HCT116 (cell line): ENCODE measurements around the gene PPM1H. TPM values are rescaled to one million over a fixed set of nuclear protein-coding genes. Genes with fewer than 3 reads are reported as not detected.

Experiments used
- ATAC-seq: fragments of 200-7000 bp; cut with Tn5 transposase; 2 replicates; pipeline ENCODE4 v1.9.1; 2020; ENCODE audit warnings: mild to moderate bottlenecking, moderate library complexity
- BruUV-seq: library from RNA; stranded (reverse); fragments of 400-500 nt; replicated peaks from 2 replicates; lab custom pipeline; 2021; lab: Mats Ljungman, UMichigan
- CTCF ChIA-PET: fragments of 300-600 bp; sonication (Branson Sonifier 250); formaldehyde crosslinking; loops from one replicate; lab custom pipeline; 2021; ENCODE audit warnings: antibody characterized with exemption; lab: Charles Lee
- POLR2A ChIA-PET: fragments of 300-600, 350-600 bp; sonication (Branson Sonifier 250); formaldehyde crosslinking; loops from one replicate; lab custom pipeline; 2021; ENCODE audit warnings: antibody characterized with exemption; lab: Charles Lee
- RAD21 ChIA-PET, 2 experiments: fragments of 300-600 bp; sonication (Branson Sonifier 250); formaldehyde crosslinking; loops; one replicate each; lab custom pipeline; 2023; ENCODE audit warnings: low total read pairs in 2 of 2; ENCODE audit not compliant: uncharacterized antibody in 2 of 2, unreplicated experiment in 2 of 2, low non-redundant PET in 1 of 2; lab: Charles Lee
- DNase-seq: peaks from one replicate; pipeline ENCODE4 v3.0.0-alpha.2; 2010; ENCODE audit warnings: low read depth, low spot score
- H2AFZ ChIP-seq: fragments of 200-600 bp; shearing (Covaris generic), sonication (generic); 2 replicates; pipeline ENCODE4 v1.6.1; 2017; ENCODE audit warnings: low read depth, mixed run types, mixed read lengths, antibody characterized with exemption, low read length; ENCODE audit not compliant: poor library complexity, severe bottlenecking
- H3K27ac ChIP-seq: 2 replicates; pipeline ENCODE4 v1.5.1; 2012; ENCODE audit warnings: low read depth, low read length
- H3K27me3 ChIP-seq: fragments of 200-600 bp; sonication (generic); 2 replicates; pipeline ENCODE4 v1.6.1; 2016; ENCODE audit warnings: mixed run types, low read length, mixed read lengths; ENCODE audit not compliant: insufficient read depth
- H3K36me3 ChIP-seq, 2 experiments: fragments of 200-500 bp in 1 of 2; fragments of 200-600 bp in 1 of 2; sonication (Bioruptor generic) in 1 of 2; sonication (generic) in 1 of 2; 2 replicates each; pipeline versions ENCODE4 v1.5.1 to v1.6.1; 2014 to 2016; ENCODE audit warnings: low read length in 2 of 2, inconsistent platforms in 1 of 2, mixed read lengths in 1 of 2, mixed run types in 1 of 2; ENCODE audit not compliant: insufficient read depth in 2 of 2, control insufficient read depth in 1 of 2
- H3K4me1 ChIP-seq, 2 experiments: fragments of 200-600 bp in 1 of 2; sonication (generic) in 1 of 2; 2 replicates each; pipeline versions ENCODE4 v1.5.1 to v1.6.1; 2012 to 2017; ENCODE audit warnings: low read length in 2 of 2, inconsistent platforms in 1 of 2, mild to moderate bottlenecking in 1 of 2, mixed read lengths in 1 of 2, mixed run types in 1 of 2, moderate library complexity in 1 of 2; ENCODE audit not compliant: insufficient read depth in 2 of 2, control insufficient read depth in 1 of 2
- H3K4me2 ChIP-seq: fragments of 200-600 bp; sonication (generic); 2 replicates; pipeline ENCODE4 v1.6.1; 2017; ENCODE audit warnings: mixed run types, low read length, mixed read lengths
- H3K4me3 ChIP-seq, 2 experiments: fragments of 200-600 bp in 1 of 2; sonication (generic) in 1 of 2; replicated peaks in 1 of 2; 2 replicates each; pipeline ENCODE4 v1.5.1; 2011 to 2016; ENCODE audit warnings: low read length in 2 of 2, control low read depth in 1 of 2, low read depth in 1 of 2, mild to moderate bottlenecking in 1 of 2, mixed read lengths in 1 of 2, mixed run types in 1 of 2
- H3K79me2 ChIP-seq: fragments of 200-600 bp; sonication (generic); 2 replicates; pipeline ENCODE4 v1.6.1; 2017; ENCODE audit warnings: mild to moderate bottlenecking, mixed run types, low read length, moderate library complexity, mixed read lengths; ENCODE audit not compliant: insufficient read depth
- H3K9ac ChIP-seq: fragments of 200-600 bp; sonication (generic); 2 replicates; pipeline ENCODE4 v1.6.1; 2016; ENCODE audit warnings: low read length, mixed read lengths
- H3K9me2 ChIP-seq: fragments of 200-600 bp; sonication (generic), shearing (Covaris generic); 2 replicates; pipeline ENCODE4 v1.6.1; 2017; ENCODE audit warnings: mixed run types, mild to moderate bottlenecking, moderate library complexity; ENCODE audit not compliant: insufficient read depth
- H3K9me3 ChIP-seq, 2 experiments: fragments of 200-500 bp in 1 of 2; fragments of 200-600 bp in 1 of 2; sonication (Bioruptor generic) in 1 of 2; sonication (generic) in 1 of 2; 2 replicates each; pipeline ENCODE4 v1.6.1; 2014 to 2017; ENCODE audit warnings: low read length in 2 of 2, mixed read lengths in 2 of 2, inconsistent platforms in 1 of 2, low read depth in 1 of 2, mild to moderate bottlenecking in 1 of 2, mixed run types in 1 of 2, moderate library complexity in 1 of 2; ENCODE audit not compliant: control insufficient read depth in 1 of 2, insufficient read depth in 1 of 2
- H4K20me1 ChIP-seq: fragments of 200-600 bp; sonication (generic), shearing (Covaris generic); 2 replicates; pipeline ENCODE4 v1.6.1; 2017; ENCODE audit warnings: mixed run types, mild to moderate bottlenecking, moderate library complexity; ENCODE audit not compliant: insufficient read depth
- EGR1 ChIP-seq: IDR thresholded peaks from 2 replicates; pipeline ENCODE4 v1.6.1; 2012; ENCODE audit warnings: low read depth
- ELF1 ChIP-seq: IDR thresholded peaks from 2 replicates; pipeline ENCODE4 v1.6.1; 2012; ENCODE audit warnings: low read depth, borderline replicate concordance
- EZH2 ChIP-seq: fragments of 200-600 bp; sonication (generic); IDR thresholded peaks from 2 replicates; pipeline ENCODE4 v1.6.1; 2017; ENCODE audit warnings: antibody characterized with exemption, mixed run types
- SP1 ChIP-seq: IDR thresholded peaks from 2 replicates; pipeline ENCODE4 v1.6.1; 2012; ENCODE audit warnings: low read depth
- SRF ChIP-seq: IDR thresholded peaks from 2 replicates; pipeline ENCODE4 v1.6.1; 2012; ENCODE audit warnings: low read depth
- TCF7L2 ChIP-seq: IDR thresholded peaks from 2 replicates; pipeline ENCODE4 v1.7.0; 2011; ENCODE audit warnings: borderline replicate concordance, inconsistent platforms; ENCODE audit not compliant: insufficient read depth, insufficient read length; ENCODE audit errors: extremely low read depth
- YY1 ChIP-seq: IDR thresholded peaks from 2 replicates; pipeline ENCODE4 v1.6.1; 2011; ENCODE audit warnings: low read length, low read depth, moderate library complexity, mild to moderate bottlenecking; ENCODE audit not compliant: insufficient replicate concordance; ENCODE audit errors: extremely low read depth
- intact Hi-C: fragments of 100-400 bp; cut with micrococcal nuclease; formaldehyde crosslinking; loops from 2 replicates; pipeline ENCODE4 v1.10.0; 2022
- total RNA-seq: library from RNA; stranded (reverse); gene quantifications from one replicate; pipeline ENCODE4 v1.2.1, GENCODE V29; 2021; ENCODE audit not compliant: unreplicated experiment
- TF ChIP-seq, protein P1 (sequence below), 3 experiments: fragments of 200-600 bp in 1 of 3; sonication (generic) in 1 of 3; IDR thresholded peaks in 2 of 3; conservative IDR thresholded peaks in 1 of 3; 2 replicates each; pipeline ENCODE4 v1.5.1; 2012 to 2017; ENCODE audit warnings: low read depth in 2 of 3, low read length in 2 of 3, antibody characterized with exemption in 1 of 3, borderline replicate concordance in 1 of 3, control low read depth in 1 of 3, mild to moderate bottlenecking in 1 of 3, mixed read lengths in 1 of 3, mixed run types in 1 of 3, moderate library complexity in 1 of 3; ENCODE audit not compliant: insufficient read depth in 1 of 3

Gene PPM1H
- total RNA-seq, 1 experiment from 2014 or later: 8.0 TPM

DNA sequence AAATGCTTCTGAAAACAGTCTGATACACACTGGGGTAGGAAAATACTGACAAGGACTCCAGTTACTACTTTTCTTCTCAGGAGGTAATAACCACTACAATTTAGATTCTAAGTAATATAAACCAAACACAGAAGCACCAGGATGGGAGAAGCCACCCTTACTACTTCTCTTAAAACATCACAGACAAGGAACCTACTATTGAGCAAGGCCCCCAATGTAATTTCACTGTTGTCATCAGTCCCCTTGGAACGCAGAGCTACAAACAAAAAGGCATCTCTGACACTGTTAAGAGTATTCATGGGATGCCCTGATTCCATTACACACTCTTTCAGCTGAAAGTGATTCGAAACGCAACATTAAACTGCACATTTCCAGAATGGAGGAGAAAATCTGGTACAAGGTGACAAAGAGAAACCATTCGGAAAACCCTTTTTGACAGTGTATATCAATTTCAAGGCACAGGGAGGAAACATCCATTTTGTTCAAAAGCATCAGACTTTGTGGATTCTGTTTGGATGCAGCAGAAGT lies 185.9 kb downstream of the PPM1H start:
- no peaks in the 10 kb centered on the region for H3K79me2 ChIP-seq
- ATAC-seq: no peak
- no peak overlapping the region for H3K9ac ChIP-seq
- H4K20me1 ChIP-seq: no peaks in the 10 kb centered on the region
- H3K4me2 ChIP-seq: no peak overlapping the region
- no peak for DNase-seq
- no peaks in the 10 kb centered on the region for H3K9me3 ChIP-seq
- CTCF ChIA-PET: no interaction called here
- RAD21 ChIA-PET: no interaction called here
- H3K4me3 ChIP-seq: no peak overlapping the region
- no peak overlapping the region for H3K27ac ChIP-seq
- H3K9me2 ChIP-seq: no peaks in the 10 kb centered on the region; the same call in 1 of the 2 replicates
- peaks cover 0 to 10% of the 10 kb centered on the region in 2 experiments; a peak in 1 of 4 replicates for H3K4me1 ChIP-seq
- H2AFZ ChIP-seq: no peak overlapping the region
- no TSS peak for BruUV-seq
- H3K36me3 ChIP-seq: no peaks in the 10 kb centered on the region
- H3K27me3 ChIP-seq: no peaks in the 10 kb centered on the region
- POLR2A ChIA-PET: no interaction called here
- TF ChIP-seq ELF1 (no peak), YY1 (no peak), EZH2 (no peak), EGR1 (no peak), SRF (no peak), SP1 (no peak), TCF7L2 (no peak)
- TF ChIP-seq, protein P1, sequence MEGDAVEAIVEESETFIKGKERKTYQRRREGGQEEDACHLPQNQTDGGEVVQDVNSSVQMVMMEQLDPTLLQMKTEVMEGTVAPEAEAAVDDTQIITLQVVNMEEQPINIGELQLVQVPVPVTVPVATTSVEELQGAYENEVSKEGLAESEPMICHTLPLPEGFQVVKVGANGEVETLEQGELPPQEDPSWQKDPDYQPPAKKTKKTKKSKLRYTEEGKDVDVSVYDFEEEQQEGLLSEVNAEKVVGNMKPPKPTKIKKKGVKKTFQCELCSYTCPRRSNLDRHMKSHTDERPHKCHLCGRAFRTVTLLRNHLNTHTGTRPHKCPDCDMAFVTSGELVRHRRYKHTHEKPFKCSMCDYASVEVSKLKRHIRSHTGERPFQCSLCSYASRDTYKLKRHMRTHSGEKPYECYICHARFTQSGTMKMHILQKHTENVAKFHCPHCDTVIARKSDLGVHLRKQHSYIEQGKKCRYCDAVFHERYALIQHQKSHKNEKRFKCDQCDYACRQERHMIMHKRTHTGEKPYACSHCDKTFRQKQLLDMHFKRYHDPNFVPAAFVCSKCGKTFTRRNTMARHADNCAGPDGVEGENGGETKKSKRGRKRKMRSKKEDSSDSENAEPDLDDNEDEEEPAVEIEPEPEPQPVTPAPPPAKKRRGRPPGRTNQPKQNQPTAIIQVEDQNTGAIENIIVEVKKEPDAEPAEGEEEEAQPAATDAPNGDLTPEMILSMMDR (IDR thresholded peaks at IDR 0.05 in 2 of 3, conservative IDR thresholded peaks at IDR 0.05 in 1 of 3; ENCODE audit: borderline replicate concordance in 1 of 3, insufficient read depth in 1 of 3, low read depth in 2 of 3, low read length in 2 of 3): no peak
- intact Hi-C loops: no loop called here
